GM21423 (cell line): ENCODE measurements around the gene NHLRC2.
"Not testable (repeated sequence)": the region's sequence is repeated elsewhere in the genome, so short reads cannot be mapped to it uniquely, and the experiment has no call there.

ENCODE experiments used
- ATAC-seq: cut with Tn5 transposase; IDR thresholded peaks from one replicate; pipeline ENCODE4 v1.9.1; 2021; ENCODE audit warnings: mild to moderate bottlenecking, moderate library complexity; ENCODE audit not compliant: unreplicated experiment

Gene NHLRC2

GRCh38 chr10:113937756-113938155 is 83.3 kb downstream of the NHLRC2 start:
- no peak for ATAC-seq

- no peak for ATAC-seq
Measured at GRCh38 chr10:113939212-113939860, 84.9 kb downstream of the NHLRC2 start.

GRCh38 chr10:113941140-113941539 is 86.7 kb downstream of the NHLRC2 start:
- ATAC-seq: no peak

GRCh38 chr10:113943196-113943595 is 88.7 kb downstream of the NHLRC2 start:
- ATAC-seq: not testable (repeated sequence)

- no peak for ATAC-seq
Measured at GRCh38 chr10:113945075-113945686, 90.7 kb downstream of the NHLRC2 start.

GRCh38 chr10:113945687-113946085 is 91.2 kb downstream of the NHLRC2 start:
- no peak for ATAC-seq

GRCh38 chr10:113947184-113948041 is 93.0 kb downstream of the NHLRC2 start:
- ATAC-seq: no peak

GRCh38 chr10:113948048-113948447 is 93.6 kb downstream of the NHLRC2 start:
- ATAC-seq: no peak

- no peak for ATAC-seq
Measured at GRCh38 chr10:113950268-113950667, 95.8 kb downstream of the NHLRC2 start.

GRCh38 chr10:113953505-113954272 is 99.2 kb downstream of the NHLRC2 start:
- ATAC-seq: no peak

GRCh38 chr10:113954409-113954808 is 99.9 kb downstream of the NHLRC2 start:
- ATAC-seq: no peak

- ATAC-seq: no peak
Measured at GRCh38 chr10:113957013-113957412, 102.6 kb downstream of the NHLRC2 start.

GRCh38 chr10:113958631-113959382 is 104.3 kb downstream of the NHLRC2 start:
- no peak for ATAC-seq

GRCh38 chr10:113959383-113959760 is 104.9 kb downstream of the NHLRC2 start:
- peak; percentile 46 for ATAC-seq

- ATAC-seq: peak; percentile 30
Measured at GRCh38 chr10:113960617-113961181, 106.2 kb downstream of the NHLRC2 start.

- ATAC-seq: peak; percentile 60
Measured at GRCh38 chr10:113961182-113962031, 106.9 kb downstream of the NHLRC2 start.

GRCh38 chr10:113965077-113965476 is 110.6 kb downstream of the NHLRC2 start:
- no peak for ATAC-seq

GRCh38 chr10:113965683-113966082 is 111.2 kb downstream of the NHLRC2 start:
- peak; percentile 28 for ATAC-seq
